ENCODE results near the gene CDC42BPB. TPM values are rescaled to one million over a fixed set of nuclear protein-coding genes. Genes with fewer than 3 reads are reported as not detected.

Gene CDC42BPB
- total and polyA plus RNA-seq, 2 experiments from 2014 or later: 13.0 to 106 TPM

- Histone ChIP-seq H3K4me2 (ENCODE audit: unreplicated experiment) (no peak overlapping the region), H4K20me1 (ENCODE audit: insufficient read depth) (no peaks in the 10 kb centered on the region), H2AFZ (no peak overlapping the region), H3K27ac (no peak overlapping the region), H3K36me3 (ENCODE audit: low read depth) (peaks cover 76% of the 10 kb centered on the region), H3K4me1 (ENCODE audit: insufficient read depth) (no peaks in the 10 kb centered on the region), H3K9me2 (ENCODE audit: insufficient read depth) (no peaks in the 10 kb centered on the region), H3K27me3 (replicated peaks; ENCODE audit: insufficient read depth) (no peaks in the 10 kb centered on the region), H3K9me3 (ENCODE audit: low read depth) (no peaks in the 10 kb centered on the region), H3F3A (ENCODE audit: insufficient read depth) (peaks cover 3% of the 10 kb centered on the region; the same call in 1 of the 2 replicates), H3K9ac (no peak overlapping the region), H3K4me3 (no peak overlapping the region), H3K79me2 (ENCODE audit: insufficient read depth) (peaks cover 35% of the 10 kb centered on the region)
- in situ Hi-C loops (cut with MboI): no loop called here
- TF ChIP-seq EZH2phosphoT487 (IDR thresholded peaks at IDR 0.05; ENCODE audit: insufficient read depth, low read depth) (no peak), EZH2 (IDR thresholded peaks at IDR 0.05; ENCODE audit: insufficient read depth, poor library complexity, severe bottlenecking) (no peak)
- 78 to 85% methylated on average over 21 to 22 of the region's 22 CpGs for WGBS, 2 experiments (ENCODE audit: low coverage in 1 of 2, low lambda C conversion rate in 2 of 2, missing lambda C conversion rate in 2 of 2)
- DNase-seq: no peak
Measured at GRCh38 chr14:102973706-102974285, 83.6 kb downstream of the CDC42BPB start.

DNA sequence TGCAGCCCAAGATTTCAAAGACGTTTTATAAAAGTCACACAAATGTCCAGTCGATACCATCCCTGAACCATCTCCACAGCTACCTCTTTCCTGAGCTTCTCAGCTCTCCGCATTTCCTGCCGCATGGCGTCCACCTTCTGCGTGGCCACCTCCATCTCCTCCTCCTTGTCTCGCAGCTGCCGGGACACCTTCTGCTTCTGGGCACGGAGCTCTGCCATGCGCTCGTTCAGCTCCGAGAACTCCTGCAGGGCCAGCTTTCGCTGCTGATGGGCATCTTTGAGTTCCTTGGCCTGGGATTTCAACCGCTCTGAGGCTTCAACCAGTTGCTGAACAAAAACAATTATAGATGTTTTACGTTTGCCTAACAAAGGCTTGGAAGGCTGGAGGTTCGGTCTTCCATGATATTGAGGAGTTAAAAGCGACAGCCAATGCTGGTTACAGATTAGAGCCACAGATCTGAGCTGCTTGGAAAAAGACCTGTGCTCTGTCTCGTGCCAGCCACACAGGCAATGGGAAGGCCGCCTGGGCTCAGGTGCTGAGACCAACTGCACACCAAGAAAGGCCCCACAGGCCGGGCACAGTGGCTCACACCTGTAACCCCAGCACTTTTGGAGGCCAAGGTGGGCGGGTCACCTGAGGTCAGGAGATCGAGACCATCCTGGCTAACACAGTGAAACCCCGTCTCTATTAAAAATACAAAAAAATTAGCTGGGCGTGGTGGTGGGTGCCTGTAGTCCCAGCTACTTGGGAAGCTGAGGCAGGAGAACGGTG lies 85.3 kb downstream of the CDC42BPB start:
- Histone ChIP-seq H3K9me2 (ENCODE audit: insufficient read depth) (no peaks in the 10 kb centered on the region), H3F3A (ENCODE audit: insufficient read depth) (no peaks in the 10 kb centered on the region), H3K4me1 (ENCODE audit: insufficient read depth) (no peaks in the 10 kb centered on the region), H3K4me3 (no peak overlapping the region), H3K9me3 (ENCODE audit: low read depth) (no peaks in the 10 kb centered on the region), H3K4me2 (ENCODE audit: unreplicated experiment) (no peak overlapping the region), H3K27me3 (replicated peaks; ENCODE audit: insufficient read depth) (no peaks in the 10 kb centered on the region), H3K36me3 (ENCODE audit: low read depth) (peaks cover 76% of the 10 kb centered on the region), H3K9ac (no peak overlapping the region), H3K27ac (no peak overlapping the region), H4K20me1 (ENCODE audit: insufficient read depth) (no peaks in the 10 kb centered on the region), H2AFZ (no peak overlapping the region), H3K79me2 (ENCODE audit: insufficient read depth) (peaks cover 22% of the 10 kb centered on the region; the same call in 1 of the 2 replicates)
- in situ Hi-C loops (cut with MboI): no loop called here
- 95 to 96% methylated on average over 23 to 25 of the region's 25 CpGs for WGBS, 2 experiments (ENCODE audit: low coverage in 1 of 2, low lambda C conversion rate in 2 of 2, missing lambda C conversion rate in 2 of 2)
- TF ChIP-seq EZH2phosphoT487 (IDR thresholded peaks at IDR 0.05; ENCODE audit: insufficient read depth, low read depth) (no peak), EZH2 (IDR thresholded peaks at IDR 0.05; ENCODE audit: insufficient read depth, poor library complexity, severe bottlenecking) (no peak)
- no peak for DNase-seq

DNA sequence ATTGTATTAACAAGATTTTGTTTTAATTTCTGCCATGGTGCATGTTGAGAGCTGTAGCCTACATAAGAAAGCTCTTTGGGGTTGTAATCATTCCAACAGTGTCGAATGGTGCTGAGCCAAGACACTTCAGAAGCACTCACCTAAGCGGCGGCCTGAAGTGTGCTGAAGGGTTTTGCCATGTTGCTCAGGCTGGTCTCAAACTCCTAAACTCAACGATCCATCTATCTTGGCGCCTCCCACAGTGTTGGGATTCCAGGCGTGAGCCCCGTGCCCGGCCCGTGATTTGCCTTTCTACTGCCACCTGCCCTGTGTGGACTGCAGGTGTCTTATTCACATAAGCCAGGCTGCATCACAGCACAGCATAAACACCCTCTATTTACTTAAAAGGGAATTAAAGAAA lies 86.0 kb downstream of the CDC42BPB start:
- no peaks in the 10 kb centered on the region for H3K9me3 ChIP-seq (ENCODE audit: low read depth)
- TF ChIP-seq EZH2phosphoT487 (IDR thresholded peaks at IDR 0.05; ENCODE audit: insufficient read depth, low read depth) (no peak), EZH2 (IDR thresholded peaks at IDR 0.05; ENCODE audit: insufficient read depth, poor library complexity, severe bottlenecking) (no peak)
- no peaks in the 10 kb centered on the region for H3F3A ChIP-seq (ENCODE audit: insufficient read depth)
- no peak for DNase-seq
- no peaks in the 10 kb centered on the region for H3K27me3 ChIP-seq (replicated peaks; ENCODE audit: insufficient read depth)
- 97 to 99% methylated on average over 9 of the region's 9 CpGs for WGBS, 2 experiments (ENCODE audit: low coverage in 1 of 2, low lambda C conversion rate in 2 of 2, missing lambda C conversion rate in 2 of 2)
- no peak overlapping the region for H3K4me2 ChIP-seq (ENCODE audit: unreplicated experiment)
- H3K27ac ChIP-seq: no peak overlapping the region
- in situ Hi-C loops (cut with MboI): no loop called here
- no peaks in the 10 kb centered on the region for H3K9me2 ChIP-seq (ENCODE audit: insufficient read depth)
- H3K4me1 ChIP-seq (ENCODE audit: insufficient read depth): no peaks in the 10 kb centered on the region
- peaks cover 16% of the 10 kb centered on the region; the same call in 1 of the 2 replicates for H3K79me2 ChIP-seq (ENCODE audit: insufficient read depth)
- no peak overlapping the region for H2AFZ ChIP-seq
- H3K9ac ChIP-seq: no peak overlapping the region
- H3K36me3 ChIP-seq (ENCODE audit: low read depth): peaks cover 78% of the 10 kb centered on the region
- H4K20me1 ChIP-seq (ENCODE audit: insufficient read depth): no peaks in the 10 kb centered on the region
- no peak overlapping the region for H3K4me3 ChIP-seq

- 93 to 94% methylated on average over 10 of the region's 10 CpGs for WGBS, 2 experiments (ENCODE audit: low coverage in 1 of 2, low lambda C conversion rate in 2 of 2, missing lambda C conversion rate in 2 of 2)
- Histone ChIP-seq H3K79me2 (ENCODE audit: insufficient read depth) (0 out of 2 replicates have a peak, but pooled peaks cover 8% of the 10 kb centered on the region), H3K9me3 (ENCODE audit: low read depth) (no peaks in the 10 kb centered on the region), H4K20me1 (ENCODE audit: insufficient read depth) (no peaks in the 10 kb centered on the region), H3K4me1 (ENCODE audit: insufficient read depth) (no peaks in the 10 kb centered on the region), H3K36me3 (ENCODE audit: low read depth) (peaks cover 79% of the 10 kb centered on the region), H3K4me2 (ENCODE audit: unreplicated experiment) (no peak overlapping the region), H2AFZ (no peak overlapping the region), H3K4me3 (no peak overlapping the region), H3F3A (ENCODE audit: insufficient read depth) (no peaks in the 10 kb centered on the region), H3K9me2 (ENCODE audit: insufficient read depth) (no peaks in the 10 kb centered on the region), H3K27ac (no peak overlapping the region), H3K27me3 (replicated peaks; ENCODE audit: insufficient read depth) (no peaks in the 10 kb centered on the region), H3K9ac (no peak overlapping the region)
- no peak for DNase-seq
- in situ Hi-C loops (cut with MboI): no loop called here
- TF ChIP-seq EZH2 (IDR thresholded peaks at IDR 0.05; ENCODE audit: insufficient read depth, poor library complexity, severe bottlenecking) (no peak), EZH2phosphoT487 (IDR thresholded peaks at IDR 0.05; ENCODE audit: insufficient read depth, low read depth) (no peak)
Measured at GRCh38 chr14:102970496-102970895, 86.9 kb downstream of the CDC42BPB start.

All from GM23248 (cell line).